ENCODE measurements around the gene PTPRM. TPM values are rescaled to one million over a fixed set of nuclear protein-coding genes. Genes with fewer than 3 reads are reported as not detected.

Gene PTPRM
- total and polyA plus RNA-seq, 2 of the 8 experiments (the other 6 are each of a cell fraction or from before 2014, with no cell fraction given): 4.1 to 7.0 TPM

DNA sequence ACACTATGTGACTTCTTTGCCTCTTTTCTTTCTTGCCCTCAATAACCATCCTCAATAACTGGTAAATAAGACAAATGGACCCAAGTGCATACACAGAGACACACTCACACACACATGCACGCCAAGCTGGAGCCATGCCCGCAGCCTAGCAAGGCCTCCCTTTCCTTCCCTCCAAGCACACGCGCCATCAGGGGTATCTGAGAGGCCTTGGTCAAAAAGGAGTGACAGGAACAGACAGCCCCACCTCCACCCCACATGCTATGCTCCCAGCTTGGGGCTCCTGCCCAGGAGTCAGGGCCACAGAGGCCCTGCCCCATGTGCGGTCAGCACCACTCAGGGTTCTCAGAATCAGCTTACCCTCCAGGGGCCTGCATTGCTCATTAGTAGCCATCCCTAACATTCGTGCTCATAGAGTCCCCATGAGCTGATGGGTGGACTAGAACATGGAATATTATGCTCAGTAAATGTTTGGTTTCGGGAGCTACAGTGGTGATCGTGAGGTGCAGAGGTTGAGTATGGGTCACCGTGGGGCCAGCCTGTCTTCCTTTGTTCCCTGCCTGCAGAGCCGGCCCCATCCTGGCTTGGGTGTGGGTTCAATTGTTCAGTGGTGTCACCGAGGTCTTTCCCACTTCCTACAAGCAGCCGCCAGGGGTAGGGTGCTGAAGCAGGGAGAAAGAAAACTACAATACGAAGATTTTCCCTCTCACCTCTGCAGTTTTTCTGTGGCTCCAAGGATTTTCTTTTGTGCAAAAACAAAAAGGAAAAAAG lies 884.0 kb downstream of the PTPRM start:
- no peak overlapping the region for H2BK15ac ChIP-seq (ENCODE audit: low read length)
- TF ChIP-seq, protein P1, sequence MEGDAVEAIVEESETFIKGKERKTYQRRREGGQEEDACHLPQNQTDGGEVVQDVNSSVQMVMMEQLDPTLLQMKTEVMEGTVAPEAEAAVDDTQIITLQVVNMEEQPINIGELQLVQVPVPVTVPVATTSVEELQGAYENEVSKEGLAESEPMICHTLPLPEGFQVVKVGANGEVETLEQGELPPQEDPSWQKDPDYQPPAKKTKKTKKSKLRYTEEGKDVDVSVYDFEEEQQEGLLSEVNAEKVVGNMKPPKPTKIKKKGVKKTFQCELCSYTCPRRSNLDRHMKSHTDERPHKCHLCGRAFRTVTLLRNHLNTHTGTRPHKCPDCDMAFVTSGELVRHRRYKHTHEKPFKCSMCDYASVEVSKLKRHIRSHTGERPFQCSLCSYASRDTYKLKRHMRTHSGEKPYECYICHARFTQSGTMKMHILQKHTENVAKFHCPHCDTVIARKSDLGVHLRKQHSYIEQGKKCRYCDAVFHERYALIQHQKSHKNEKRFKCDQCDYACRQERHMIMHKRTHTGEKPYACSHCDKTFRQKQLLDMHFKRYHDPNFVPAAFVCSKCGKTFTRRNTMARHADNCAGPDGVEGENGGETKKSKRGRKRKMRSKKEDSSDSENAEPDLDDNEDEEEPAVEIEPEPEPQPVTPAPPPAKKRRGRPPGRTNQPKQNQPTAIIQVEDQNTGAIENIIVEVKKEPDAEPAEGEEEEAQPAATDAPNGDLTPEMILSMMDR (IDR thresholded peaks at IDR 0.05; ENCODE audit: control extremely low read depth in 1 of 3, insufficient read depth in 1 of 3, low read depth in 1 of 3, low read length in 3 of 3): 0 out of 4 replicates have a peak, but pooled peaks of 1 of the 3 experiments have one; percentile 9
- TF ChIP-seq, protein P2, sequence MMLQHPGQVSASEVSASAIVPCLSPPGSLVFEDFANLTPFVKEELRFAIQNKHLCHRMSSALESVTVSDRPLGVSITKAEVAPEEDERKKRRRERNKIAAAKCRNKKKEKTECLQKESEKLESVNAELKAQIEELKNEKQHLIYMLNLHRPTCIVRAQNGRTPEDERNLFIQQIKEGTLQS (IDR thresholded peaks at IDR 0.05; ENCODE audit: insufficient read depth, low read depth, low read length): no peak
- TF ChIP-seq POLR2A (IDR thresholded peaks at IDR 0.05; ENCODE audit: control extremely low read depth in 1 of 2, low read depth in 2 of 2, low read length in 2 of 2): no peak
- no peak overlapping the region for H3K4me3 ChIP-seq (ENCODE audit: extremely low read depth in 1 of 4, insufficient read depth in 2 of 4, low read depth in 3 of 4, low read length in 4 of 4)
- no peak overlapping the region for H3K9ac ChIP-seq (replicated peaks in 1 of 4; ENCODE audit: extremely low read depth in 1 of 4, low read depth in 3 of 4, low read length in 3 of 4)
- no peaks in the 10 kb centered on the region for H3K79me2 ChIP-seq (ENCODE audit: control insufficient read depth in 1 of 2, insufficient read depth in 2 of 2, low read length in 2 of 2)
- H3K27ac ChIP-seq (ENCODE audit: low read depth, low read length): no peak overlapping the region
- ChIA-PET CTCF (ENCODE audit: partially characterized antibody) (interaction anchor here (0.9 to 7.6 kb wide), 6 partner anchors 7 to 62 kb away, joined by 3 to 67 read pairs (median 8); no protein-coding TSS in a partner anchor), POLR2A (ENCODE audit: partially characterized antibody) (no interaction called here)
- H4K91ac ChIP-seq (replicated peaks; ENCODE audit: insufficient read length, low read length): no peak overlapping the region
- no peak overlapping the region; the same call in 1 of the 2 replicates for H4K8ac ChIP-seq (ENCODE audit: extremely low read depth, insufficient read depth, low read length)
- no peak for FAIRE-seq
- H2BK120ac ChIP-seq (replicated peaks; ENCODE audit: low read depth, low read length): no peak overlapping the region
- no peak overlapping the region for H2BK20ac ChIP-seq (ENCODE audit: low read length)
- H2BK5ac ChIP-seq (ENCODE audit: low read depth, low read length): no peak overlapping the region
- H3K27me3 ChIP-seq (replicated peaks in 1 of 4; ENCODE audit: control insufficient read depth in 3 of 4, extremely low read depth in 1 of 4, insufficient read depth in 3 of 4, low read length in 3 of 4): no peaks in the 10 kb centered on the region
- no peak overlapping the region for H2AK5ac ChIP-seq (ENCODE audit: low read depth, low read length)
- H3K23me2 ChIP-seq (ENCODE audit: low read depth, low read length): no peaks in the 10 kb centered on the region
- H4K5ac ChIP-seq (ENCODE audit: insufficient read length, low read depth, low read length): no peak overlapping the region
- 0 out of 2 replicates have a peak overlapping the region, but pooled peaks have one; percentile 14 for H2AFZ ChIP-seq (ENCODE audit: low read length)
- no peaks in the 10 kb centered on the region for H3K4me1 ChIP-seq (replicated peaks in 1 of 4; ENCODE audit: control insufficient read depth in 3 of 4, insufficient read depth in 4 of 4, low read length in 3 of 4)
- no peak overlapping the region for H3K14ac ChIP-seq (ENCODE audit: insufficient read length)
- H3K79me1 ChIP-seq (ENCODE audit: low read depth, low read length): no peaks in the 10 kb centered on the region
- DNase-seq (ENCODE audit: low read depth in 1 of 2, low spot score in 2 of 2): no peak
- H3K36me3 ChIP-seq (ENCODE audit: control insufficient read depth in 2 of 4, insufficient read depth in 4 of 4, low read length in 3 of 4): no peaks in the 10 kb centered on the region
- H4K20me1 ChIP-seq (replicated peaks in 1 of 2; ENCODE audit: control insufficient read depth in 1 of 2, insufficient read depth in 2 of 2, low read length in 2 of 2): no peaks in the 10 kb centered on the region
- H3K23ac ChIP-seq (ENCODE audit: insufficient read length): no peak overlapping the region
- H3K4me2 ChIP-seq (ENCODE audit: insufficient read depth in 1 of 2, low read depth in 2 of 2, low read length in 2 of 2): no peak overlapping the region
- no peak overlapping the region for H3K18ac ChIP-seq (ENCODE audit: extremely low read depth, low read length)
- H2BK12ac ChIP-seq (ENCODE audit: low read depth, low read length): no peak overlapping the region
- H3K4ac ChIP-seq (replicated peaks; ENCODE audit: insufficient read length, low read depth, low read length): no peak overlapping the region
- no peaks in the 10 kb centered on the region for H3K9me3 ChIP-seq (ENCODE audit: insufficient read depth in 2 of 2, low read depth in 1 of 2, low read length in 1 of 2)
- 87% methylated on average over 13 of the region's 13 CpGs; no CpG with 5 or more reads in 1 of the 2 experiments for WGBS, 2 experiments (ENCODE audit: extremely low coverage in 1 of 2, insufficient coverage in 1 of 2, insufficient read length in 1 of 2, insufficient replicate concordance in 2 of 2, low coverage in 1 of 2, low lambda C conversion rate in 2 of 2, missing lambda C conversion rate in 1 of 2)
- H3K56ac ChIP-seq (replicated peaks; ENCODE audit: insufficient read length, low read depth, low read length): no peak overlapping the region
